Endometrium (tissue), 2 donors: ENCODE measurements around the gene INO80C.
"Not testable (repeated sequence)": the region's sequence is repeated elsewhere in the genome, so short reads cannot be mapped to it uniquely, and the experiment has no call there.

Experiments used
- FAIRE-seq: peaks from 2 replicates; lab custom pipeline; 2012; peaks lifted over from hg19 to GRCh38; lab: Jason Lieb, UNC
- donor health status: control.
- donor health status: control.

INO80C gene

GRCh38 chr18:35459997-35460396, 37.8 kb downstream of the INO80C start:
- FAIRE-seq, result no peak

DNA sequence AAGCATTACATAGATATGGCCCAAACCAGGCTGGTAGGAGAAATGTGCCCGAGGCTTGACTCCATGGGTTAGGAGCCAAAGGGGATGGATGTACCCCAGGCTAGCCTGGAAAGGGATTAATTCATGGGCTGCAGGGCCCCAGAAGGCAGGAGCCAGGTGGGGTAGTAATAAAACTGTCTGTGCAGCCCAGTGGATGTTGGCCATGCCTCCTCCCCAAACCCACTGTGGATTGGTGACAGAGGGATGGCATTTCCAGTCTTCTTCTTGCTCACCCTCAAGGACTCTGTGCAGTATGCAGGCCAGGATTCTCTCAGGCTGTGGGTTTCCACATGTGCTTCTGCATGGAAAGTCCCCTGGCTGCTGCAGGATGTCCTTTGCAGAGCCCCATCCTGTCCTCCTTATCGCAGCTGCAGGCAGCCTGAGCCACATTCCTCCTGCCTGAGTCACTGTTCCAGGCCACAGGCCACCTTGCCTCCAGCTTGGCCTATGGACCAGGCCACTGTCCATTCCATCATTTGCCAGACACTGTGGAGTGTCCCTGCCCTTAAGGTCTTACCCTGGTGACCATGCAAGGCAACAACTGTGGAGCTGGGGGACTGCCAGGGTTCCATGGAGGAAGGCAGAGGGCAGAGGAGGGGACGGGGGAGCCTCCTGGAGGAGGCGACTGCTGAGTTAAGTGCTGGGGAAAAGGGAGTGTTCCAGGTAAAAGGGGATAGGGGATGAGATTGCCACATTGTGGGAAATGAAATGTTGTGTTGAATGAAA, 38.9 kb downstream of the INO80C start:
- no peak for FAIRE-seq

DNA sequence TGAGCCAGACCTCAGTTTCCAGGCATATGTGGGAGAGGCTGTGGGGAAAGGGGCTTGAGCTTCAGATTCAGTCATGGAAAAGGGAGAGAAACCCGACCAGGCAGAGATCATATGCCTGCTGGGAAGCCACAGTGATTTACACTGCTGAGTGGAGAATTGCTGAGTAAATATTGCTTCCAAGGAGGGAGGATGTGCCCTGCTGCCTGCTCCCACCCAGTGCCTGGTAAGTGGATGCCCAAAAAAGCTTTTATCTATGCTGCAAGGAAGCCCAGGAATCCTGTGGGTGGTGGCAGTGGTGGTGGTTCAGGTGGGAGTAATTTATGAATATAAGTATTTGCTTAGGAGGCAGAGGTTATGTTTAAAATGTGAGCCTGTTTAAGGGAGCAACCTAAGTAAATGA, 39.5 kb downstream of the INO80C start:
- FAIRE-seq, result no peak

DNA sequence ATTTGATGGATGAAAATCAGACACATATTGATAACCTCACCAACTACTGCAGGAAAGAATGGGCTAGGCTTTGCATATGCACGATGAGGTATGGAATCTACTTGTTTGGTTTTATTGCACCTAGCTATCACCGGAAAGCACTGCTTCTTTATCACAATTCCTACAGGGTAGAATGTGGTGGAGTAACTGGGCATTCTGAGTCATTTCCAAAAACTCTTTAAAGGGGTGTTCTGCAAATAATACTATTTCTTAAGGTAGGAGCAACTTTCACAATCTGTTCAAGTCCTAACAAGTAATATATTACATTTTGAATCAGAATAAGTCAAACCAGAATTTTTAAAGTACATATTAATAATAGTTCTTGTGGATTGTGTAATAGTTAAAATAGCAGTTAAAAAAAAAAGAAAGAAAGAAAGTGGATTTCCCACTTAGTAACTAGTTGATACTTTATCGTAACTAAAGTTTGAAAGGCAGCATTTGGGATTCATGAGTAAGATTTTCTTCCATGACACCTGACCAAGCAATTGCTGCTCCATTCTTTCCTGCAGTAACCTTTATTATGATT, 40.5 kb downstream of the INO80C start:
- FAIRE-seq, result no peak

GRCh38 chr18:35455926-35456763, 41.6 kb downstream of the INO80C start:
- FAIRE-seq, result no peak

DNA sequence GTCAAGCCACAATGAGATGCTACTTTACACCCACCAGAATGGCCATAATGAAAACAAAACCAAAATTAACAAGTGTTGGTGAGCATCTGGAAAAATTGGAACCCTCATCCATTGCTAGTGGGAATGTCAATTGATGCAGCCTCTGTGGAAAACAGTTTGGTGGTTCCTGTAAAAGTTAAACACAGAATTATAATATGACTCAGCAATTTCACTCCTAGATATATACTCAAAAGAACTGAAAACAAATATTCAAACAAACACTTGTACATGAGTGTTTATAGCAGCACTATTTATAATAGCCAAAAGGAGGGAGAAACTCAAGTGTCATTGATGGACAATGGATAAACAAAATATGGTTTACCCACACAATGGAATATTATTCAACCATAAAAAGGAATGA, 43.0 kb downstream of the INO80C start:
- FAIRE-seq, result no peak

- not testable (repeated sequence) for FAIRE-seq
Observed at GRCh38 chr18:35453065-35453464, 44.7 kb downstream of the INO80C start.

DNA sequence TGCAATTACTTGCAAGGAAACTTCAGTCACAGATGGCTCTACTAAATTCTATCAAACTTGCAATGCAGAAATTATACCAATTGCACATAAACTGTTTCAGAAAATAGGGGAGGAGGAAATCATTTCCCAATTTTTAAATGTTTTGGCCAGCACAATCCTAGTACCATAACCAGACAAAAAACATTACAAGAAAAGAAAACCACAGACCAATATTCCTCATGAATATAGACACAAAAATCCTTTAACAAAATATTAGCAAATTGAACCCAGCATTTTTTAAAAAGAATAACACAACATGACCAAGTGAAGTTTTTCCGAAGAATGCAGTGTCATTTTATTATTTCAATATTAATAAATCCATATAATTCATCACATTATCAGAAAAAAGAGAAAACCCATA, 45.8 kb downstream of the INO80C start:
- FAIRE-seq, result no peak

DNA sequence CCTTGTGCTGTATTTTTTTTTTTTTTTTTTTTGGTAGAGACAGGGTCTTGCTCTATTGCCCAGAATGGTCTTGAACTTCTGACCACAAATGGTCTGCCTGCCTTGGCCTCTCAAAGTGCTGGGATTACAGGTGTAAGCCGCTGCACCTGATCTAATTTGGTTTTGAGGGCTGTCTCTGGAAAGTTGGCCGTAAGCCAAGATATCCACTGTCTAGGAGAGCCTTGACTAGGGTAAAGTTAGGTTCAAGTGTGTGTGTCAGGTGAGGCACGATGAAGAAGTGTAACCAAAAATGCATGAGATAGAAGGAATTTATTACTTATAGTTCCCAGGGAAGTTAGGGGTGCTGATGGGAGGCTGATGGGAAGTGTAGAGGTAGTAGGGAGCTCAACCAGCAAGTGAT, 46.7 kb downstream of the INO80C start:
- FAIRE-seq, result no peak

DNA sequence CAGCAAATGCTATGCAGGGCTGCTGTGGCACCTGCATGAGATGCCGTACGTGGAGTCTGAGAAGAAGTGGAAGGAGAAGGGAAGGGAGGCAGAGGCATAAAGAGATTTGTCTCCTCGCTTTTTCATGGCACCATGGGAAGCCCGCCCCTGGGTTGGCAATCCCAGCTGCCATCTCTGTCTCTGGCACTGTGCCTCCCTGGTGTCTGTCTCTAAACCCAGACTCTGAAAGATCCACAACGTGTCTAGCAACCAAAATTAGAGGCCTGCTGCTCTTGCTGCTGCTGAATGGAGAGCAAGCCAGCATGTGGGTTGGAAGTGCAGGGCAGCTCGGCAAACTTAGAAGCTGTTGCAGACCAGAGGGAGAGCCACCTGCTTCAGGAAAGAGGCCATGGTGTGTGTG, 53.1 kb downstream of the INO80C start:
- FAIRE-seq, result no peak

GRCh38 chr18:35443847-35444246, 53.9 kb downstream of the INO80C start:
- FAIRE-seq, result no peak

GRCh38 chr18:35443434-35443833, 54.3 kb downstream of the INO80C start:
- FAIRE-seq, result no peak

DNA sequence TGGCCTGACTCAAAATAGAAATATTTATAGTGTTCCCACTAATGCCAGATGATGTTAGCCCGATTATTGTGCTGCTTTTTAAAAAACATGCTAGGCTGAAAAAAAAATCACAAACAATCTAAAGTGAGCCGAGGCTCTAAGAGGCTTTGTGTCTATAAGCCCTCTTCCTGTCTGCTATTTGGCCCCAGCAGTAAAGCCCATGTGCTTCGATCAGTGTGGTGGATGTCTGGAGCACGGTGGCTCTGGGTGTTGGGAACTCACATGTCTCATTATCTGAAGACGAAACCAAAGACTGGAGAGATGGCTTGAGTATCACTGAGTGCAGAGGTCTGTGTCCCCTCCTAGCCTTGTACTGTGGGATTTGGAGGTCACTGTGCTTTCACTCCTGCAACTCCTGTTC, 55.1 kb downstream of the INO80C start:
- no peak for FAIRE-seq

DNA sequence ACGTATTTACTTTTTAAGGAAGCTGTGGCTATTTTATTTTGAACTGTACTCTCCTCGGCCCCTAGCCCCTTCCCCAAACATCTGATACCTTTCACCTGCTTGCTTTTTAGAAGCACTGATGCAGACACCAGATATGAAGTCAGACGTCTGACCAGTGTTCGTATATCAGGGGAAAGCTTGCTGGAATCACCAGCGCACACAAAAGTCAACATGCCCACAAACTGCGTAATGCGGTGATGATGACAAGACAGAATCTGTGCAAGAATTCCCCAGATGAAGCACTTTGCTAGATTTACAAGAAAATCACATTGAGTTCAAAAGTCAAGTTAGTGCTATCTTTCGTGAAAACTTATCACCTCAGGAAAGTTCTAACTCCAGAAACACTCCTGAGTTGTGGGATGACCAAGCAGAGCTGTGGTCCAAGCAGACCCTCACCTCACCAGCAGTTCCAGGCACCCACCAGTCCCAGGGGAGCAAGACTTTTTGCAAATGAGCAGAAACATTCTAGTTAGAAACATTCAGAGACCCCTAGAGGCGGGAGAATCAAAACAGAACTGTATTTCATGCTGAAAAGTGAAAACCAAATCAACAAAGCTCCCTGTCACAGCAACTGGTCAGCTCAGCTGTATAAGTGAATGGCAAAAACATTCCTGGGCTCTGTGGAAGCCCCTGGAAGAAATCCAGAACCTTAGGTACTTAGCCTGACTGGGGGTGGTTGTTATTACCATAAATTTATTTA, 55.7 kb downstream of the INO80C start:
- no peak for FAIRE-seq

GRCh38 chr18:35438480-35439234, 59.1 kb downstream of the INO80C start:
- FAIRE-seq, result no peak

- FAIRE-seq, result no peak
Observed at GRCh38 chr18:35437836-35438235, 59.9 kb downstream of the INO80C start.

DNA sequence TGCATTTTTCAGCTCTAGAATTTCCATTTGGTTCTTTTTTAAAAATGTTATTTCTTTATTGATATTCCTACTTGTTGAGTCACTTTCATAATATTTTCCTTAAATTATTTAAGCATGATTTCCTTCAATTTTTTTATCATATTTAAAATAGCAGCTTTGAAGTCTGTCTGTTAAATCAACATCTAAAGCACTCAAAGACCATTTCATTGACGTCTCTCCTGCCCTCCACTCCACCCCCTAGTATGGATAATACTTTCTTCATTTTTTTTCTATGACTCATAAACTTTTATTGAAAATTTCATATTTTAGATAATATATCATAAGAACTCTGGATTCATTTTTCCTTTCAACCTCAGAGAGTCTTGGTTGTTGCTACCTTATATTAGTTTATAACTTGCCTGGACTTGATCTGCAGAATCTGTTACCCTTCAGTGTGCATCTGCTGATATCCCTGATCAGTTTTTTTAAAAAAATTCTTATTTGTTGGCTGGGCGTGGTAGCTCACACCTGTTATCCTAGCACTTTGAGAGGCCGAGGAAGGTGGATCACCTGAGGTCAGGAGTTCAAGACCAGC, 61.6 kb downstream of the INO80C start:
- FAIRE-seq, result peak; percentile 31

- FAIRE-seq, result no peak
Observed at GRCh38 chr18:35435401-35435800, 62.4 kb downstream of the INO80C start.

DNA sequence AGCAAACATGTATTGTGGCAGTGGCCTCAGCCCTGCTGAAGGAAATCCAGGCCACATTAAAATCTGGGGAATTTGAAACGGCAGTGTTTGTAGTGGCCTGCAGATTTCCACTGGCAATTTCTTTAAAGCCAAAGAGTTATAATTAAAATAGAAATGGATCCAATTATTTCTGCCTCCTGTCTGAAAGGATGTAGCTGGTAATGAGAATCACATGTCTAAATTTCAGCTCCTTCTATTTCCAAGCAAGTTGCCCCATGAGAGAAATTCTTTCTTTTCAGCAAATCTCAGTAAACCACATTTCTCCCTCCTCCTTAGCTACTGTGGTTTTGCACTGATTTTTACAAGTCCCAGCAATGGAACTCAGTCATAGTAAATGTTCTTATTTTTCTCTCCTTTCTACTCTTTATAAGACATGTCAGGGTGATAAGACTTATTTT, 65.2 kb downstream of the INO80C start:
- no peak for FAIRE-seq

- FAIRE-seq, result no peak
Observed at GRCh38 chr18:35431374-35431741, 66.4 kb downstream of the INO80C start.

GRCh38 chr18:35430721-35431373, 66.9 kb downstream of the INO80C start:
- FAIRE-seq, result no peak
